Measurements from ENCODE around the gene ANKS6. TPM values are rescaled to one million over a fixed set of nuclear protein-coding genes. Genes with fewer than 3 reads are reported as not detected.

Gene ANKS6
- polyA plus RNA-seq, 1 experiment = 13.0 TPM

- no peak for TF ChIP-seq CTCF (IDR thresholded peaks at IDR 0.05; ENCODE audit: insufficient read depth, low read depth, low read length)
- POLR2A ChIA-PET = no interaction called here
- peak overlapping the region; percentile 8; the same call in 1 of the 2 replicates for H3K4me3 ChIP-seq (ENCODE audit: low read depth, low read length)
- DNase-seq (ENCODE audit: low read depth) = no peak
- no peaks in the 10 kb centered on the region for H3K36me3 ChIP-seq (ENCODE audit: control insufficient read depth, insufficient read depth, low read length)
- CTCF ChIA-PET = interaction anchor here (0.6 to 3.7 kb wide), 5 partner anchors 26 to 392 kb away, joined by 3 to 21 read pairs (median 4); no protein-coding TSS in a partner anchor
- peaks cover 36% of the 10 kb centered on the region for H3K27me3 ChIP-seq (ENCODE audit: control insufficient read depth, insufficient read depth, low read length)
These were observed 88.0 kb downstream of the ANKS6 start for GRCh38 chr9:98708103-98708932.

- Histone ChIP-seq H3K36me3 (ENCODE audit: control insufficient read depth, insufficient read depth, low read length) (no peaks in the 10 kb centered on the region), H3K27me3 (ENCODE audit: control insufficient read depth, insufficient read depth, low read length) (peaks cover 34% of the 10 kb centered on the region), H3K4me3 (ENCODE audit: low read depth, low read length) (peak overlapping the region; percentile 30; the same call in 1 of the 2 replicates)
- TF ChIP-seq CTCF (IDR thresholded peaks at IDR 0.05; ENCODE audit: insufficient read depth, low read depth, low read length) = peak; percentile 79
- ChIA-PET POLR2A (no interaction called here), CTCF (interaction anchor here (0.7 to 3.7 kb wide), 11 partner anchors 12 to 392 kb away, joined by 3 to 21 read pairs (median 3); no protein-coding TSS in a partner anchor)
- no peak for DNase-seq (ENCODE audit: low read depth)
These were observed 88.9 kb downstream of the ANKS6 start for GRCh38 chr9:98707166-98708102.

GRCh38 chr9:98706651-98707165 lies 89.6 kb downstream of the ANKS6 start:
- Histone ChIP-seq H3K4me3 (ENCODE audit: low read depth, low read length) (no peak overlapping the region), H3K27me3 (ENCODE audit: control insufficient read depth, insufficient read depth, low read length) (peaks cover 28% of the 10 kb centered on the region), H3K36me3 (ENCODE audit: control insufficient read depth, insufficient read depth, low read length) (no peaks in the 10 kb centered on the region)
- POLR2A ChIA-PET = no interaction called here
- CTCF ChIA-PET = interaction anchor here (0.7 to 3.7 kb wide), 14 partner anchors 12 to 391 kb away, joined by 3 to 21 read pairs (median 3); no protein-coding TSS in a partner anchor
- DNase-seq (ENCODE audit: low read depth) = no peak
- TF ChIP-seq CTCF (IDR thresholded peaks at IDR 0.05; ENCODE audit: insufficient read depth, low read depth, low read length) = no peak

GRCh38 chr9:98702835-98703380 lies 93.4 kb downstream of the ANKS6 start:
- no peak for DNase-seq (ENCODE audit: low read depth)

More at GRCh38 chr9:98702835-98703380, 93.4 kb downstream of the ANKS6 start:
- POLR2A ChIA-PET = no interaction called here
- TF ChIP-seq CTCF (IDR thresholded peaks at IDR 0.05; ENCODE audit: insufficient read depth, low read depth, low read length) = no peak
- H3K27me3 ChIP-seq (ENCODE audit: control insufficient read depth, insufficient read depth, low read length) = peaks cover 16% of the 10 kb centered on the region
- H3K36me3 ChIP-seq (ENCODE audit: control insufficient read depth, insufficient read depth, low read length) = no peaks in the 10 kb centered on the region
- H3K4me3 ChIP-seq (ENCODE audit: low read depth, low read length) = no peak overlapping the region
- CTCF ChIA-PET = interaction anchor here (0.6 kb wide), 1 partner anchor 419 kb away, joined by 3 read pairs; no protein-coding TSS in a partner anchor

All from BJ (cell line).